HCT116 (cell line): ENCODE results near the gene GLO1. TPM values are rescaled to one million over a fixed set of nuclear protein-coding genes. Genes with fewer than 3 reads are reported as not detected.

Experiments
- ATAC-seq: fragments of 200-7000 bp; cut with Tn5 transposase; 2 replicates; pipeline ENCODE4 v1.9.1; 2020; ENCODE audit warnings: mild to moderate bottlenecking, moderate library complexity
- BruUV-seq: library from RNA; stranded (reverse); fragments of 400-500 nt; replicated peaks from 2 replicates; lab custom pipeline; 2021; lab: Mats Ljungman, UMichigan
- CTCF ChIA-PET: fragments of 300-600 bp; sonication (Branson Sonifier 250); formaldehyde crosslinking; loops from one replicate; lab custom pipeline; 2021; ENCODE audit warnings: antibody characterized with exemption; lab: Charles Lee
- POLR2A ChIA-PET: fragments of 300-600, 350-600 bp; sonication (Branson Sonifier 250); formaldehyde crosslinking; loops from one replicate; lab custom pipeline; 2021; ENCODE audit warnings: antibody characterized with exemption; lab: Charles Lee
- RAD21 ChIA-PET, 2 experiments: fragments of 300-600 bp; sonication (Branson Sonifier 250); formaldehyde crosslinking; loops; one replicate each; lab custom pipeline; 2023; ENCODE audit warnings: low total read pairs in 2 of 2; ENCODE audit not compliant: uncharacterized antibody in 2 of 2, unreplicated experiment in 2 of 2, low non-redundant PET in 1 of 2; lab: Charles Lee
- DNase-seq: peaks from one replicate; pipeline ENCODE4 v3.0.0-alpha.2; 2010; ENCODE audit warnings: low read depth, low spot score
- H2AFZ ChIP-seq: fragments of 200-600 bp; shearing (Covaris generic), sonication (generic); 2 replicates; pipeline ENCODE4 v1.6.1; 2017; ENCODE audit warnings: low read depth, mixed run types, mixed read lengths, antibody characterized with exemption, low read length; ENCODE audit not compliant: poor library complexity, severe bottlenecking
- H3K27ac ChIP-seq: 2 replicates; pipeline ENCODE4 v1.5.1; 2012; ENCODE audit warnings: low read depth, low read length
- H3K27me3 ChIP-seq: fragments of 200-600 bp; sonication (generic); 2 replicates; pipeline ENCODE4 v1.6.1; 2016; ENCODE audit warnings: mixed run types, low read length, mixed read lengths; ENCODE audit not compliant: insufficient read depth
- H3K36me3 ChIP-seq, 2 experiments: fragments of 200-500 bp in 1 of 2; fragments of 200-600 bp in 1 of 2; sonication (Bioruptor generic) in 1 of 2; sonication (generic) in 1 of 2; 2 replicates each; pipeline versions ENCODE4 v1.5.1 to v1.6.1; 2014 to 2016; ENCODE audit warnings: low read length in 2 of 2, inconsistent platforms in 1 of 2, mixed read lengths in 1 of 2, mixed run types in 1 of 2; ENCODE audit not compliant: insufficient read depth in 2 of 2, control insufficient read depth in 1 of 2
- H3K4me1 ChIP-seq, 2 experiments: fragments of 200-600 bp in 1 of 2; sonication (generic) in 1 of 2; 2 replicates each; pipeline versions ENCODE4 v1.5.1 to v1.6.1; 2012 to 2017; ENCODE audit warnings: low read length in 2 of 2, inconsistent platforms in 1 of 2, mild to moderate bottlenecking in 1 of 2, mixed read lengths in 1 of 2, mixed run types in 1 of 2, moderate library complexity in 1 of 2; ENCODE audit not compliant: insufficient read depth in 2 of 2, control insufficient read depth in 1 of 2
- H3K4me2 ChIP-seq: fragments of 200-600 bp; sonication (generic); 2 replicates; pipeline ENCODE4 v1.6.1; 2017; ENCODE audit warnings: mixed run types, low read length, mixed read lengths
- H3K4me3 ChIP-seq, 2 experiments: fragments of 200-600 bp in 1 of 2; sonication (generic) in 1 of 2; replicated peaks in 1 of 2; 2 replicates each; pipeline ENCODE4 v1.5.1; 2011 to 2016; ENCODE audit warnings: low read length in 2 of 2, control low read depth in 1 of 2, low read depth in 1 of 2, mild to moderate bottlenecking in 1 of 2, mixed read lengths in 1 of 2, mixed run types in 1 of 2
- H3K79me2 ChIP-seq: fragments of 200-600 bp; sonication (generic); 2 replicates; pipeline ENCODE4 v1.6.1; 2017; ENCODE audit warnings: mild to moderate bottlenecking, mixed run types, low read length, moderate library complexity, mixed read lengths; ENCODE audit not compliant: insufficient read depth
- H3K9ac ChIP-seq: fragments of 200-600 bp; sonication (generic); 2 replicates; pipeline ENCODE4 v1.6.1; 2016; ENCODE audit warnings: low read length, mixed read lengths
- H3K9me2 ChIP-seq: fragments of 200-600 bp; sonication (generic), shearing (Covaris generic); 2 replicates; pipeline ENCODE4 v1.6.1; 2017; ENCODE audit warnings: mixed run types, mild to moderate bottlenecking, moderate library complexity; ENCODE audit not compliant: insufficient read depth
- H3K9me3 ChIP-seq, 2 experiments: fragments of 200-500 bp in 1 of 2; fragments of 200-600 bp in 1 of 2; sonication (Bioruptor generic) in 1 of 2; sonication (generic) in 1 of 2; 2 replicates each; pipeline ENCODE4 v1.6.1; 2014 to 2017; ENCODE audit warnings: low read length in 2 of 2, mixed read lengths in 2 of 2, inconsistent platforms in 1 of 2, low read depth in 1 of 2, mild to moderate bottlenecking in 1 of 2, mixed run types in 1 of 2, moderate library complexity in 1 of 2; ENCODE audit not compliant: control insufficient read depth in 1 of 2, insufficient read depth in 1 of 2
- H4K20me1 ChIP-seq: fragments of 200-600 bp; sonication (generic), shearing (Covaris generic); 2 replicates; pipeline ENCODE4 v1.6.1; 2017; ENCODE audit warnings: mixed run types, mild to moderate bottlenecking, moderate library complexity; ENCODE audit not compliant: insufficient read depth
- CBX3 ChIP-seq: IDR thresholded peaks from 2 replicates; pipeline ENCODE4 v1.6.1; 2012; ENCODE audit warnings: low read depth
- CEBPB ChIP-seq: IDR thresholded peaks from 2 replicates; pipeline ENCODE4 v1.6.1; 2012; ENCODE audit warnings: low read depth
- EGR1 ChIP-seq: IDR thresholded peaks from 2 replicates; pipeline ENCODE4 v1.6.1; 2012; ENCODE audit warnings: low read depth
- EZH2 ChIP-seq: fragments of 200-600 bp; sonication (generic); IDR thresholded peaks from 2 replicates; pipeline ENCODE4 v1.6.1; 2017; ENCODE audit warnings: antibody characterized with exemption, mixed run types
- EZH2phosphoT487 ChIP-seq: fragments of 200-600 bp; IDR thresholded peaks from 2 replicates; pipeline ENCODE4 v1.6.1; 2018; ENCODE audit warnings: antibody characterized with exemption, borderline replicate concordance
- FOSL1 ChIP-seq: IDR thresholded peaks from 2 replicates; pipeline ENCODE4 v1.6.1; 2012; ENCODE audit warnings: low read depth
- JUND ChIP-seq: IDR thresholded peaks from 2 replicates; pipeline ENCODE4 v1.6.1; 2012
- POLR2AphosphoS5 ChIP-seq: IDR thresholded peaks from 2 replicates; pipeline ENCODE4 v1.6.1; 2011; ENCODE audit warnings: mild to moderate bottlenecking, low read depth, low read length, moderate library complexity
- SP1 ChIP-seq: IDR thresholded peaks from 2 replicates; pipeline ENCODE4 v1.6.1; 2012; ENCODE audit warnings: low read depth
- TCF7L2 ChIP-seq: IDR thresholded peaks from 2 replicates; pipeline ENCODE4 v1.7.0; 2011; ENCODE audit warnings: borderline replicate concordance, inconsistent platforms; ENCODE audit not compliant: insufficient read depth, insufficient read length; ENCODE audit errors: extremely low read depth
- ZFX ChIP-seq: fragments of 450-650 bp; IDR thresholded peaks from 2 replicates; pipeline ENCODE4 v1.6.1; 2017
- ZNF274 ChIP-seq: fragments of 200-500 bp; sonication (Bioruptor generic); IDR thresholded peaks from 2 replicates; pipeline ENCODE4 v1.6.1; 2014; ENCODE audit warnings: mild to moderate bottlenecking, low read depth, low read length, inconsistent platforms
- intact Hi-C: fragments of 100-400 bp; cut with micrococcal nuclease; formaldehyde crosslinking; loops from 2 replicates; pipeline ENCODE4 v1.10.0; 2022
- total RNA-seq: library from RNA; stranded (reverse); gene quantifications from one replicate; pipeline ENCODE4 v1.2.1, GENCODE V29; 2021; ENCODE audit not compliant: unreplicated experiment
- TF ChIP-seq, protein P1 (sequence below): IDR thresholded peaks from 2 replicates; pipeline ENCODE4 v1.6.1; 2012; ENCODE audit warnings: low read depth
- TF ChIP-seq, protein P2 (sequence below): IDR thresholded peaks from 2 replicates; pipeline ENCODE4 v1.6.1; 2011; ENCODE audit warnings: mild to moderate bottlenecking, low read length, moderate library complexity; ENCODE audit not compliant: insufficient replicate concordance; ENCODE audit errors: extremely low read depth
- TF ChIP-seq, protein P3 (sequence below): IDR thresholded peaks from 2 replicates; pipeline ENCODE4 v1.6.1; 2012
- TF ChIP-seq, protein P4 (sequence below): IDR thresholded peaks from 2 replicates; pipeline ENCODE4 v1.6.1; 2012

Gene GLO1
- total RNA-seq, 1 experiment from 2014 or later, result 191 TPM

DNA sequence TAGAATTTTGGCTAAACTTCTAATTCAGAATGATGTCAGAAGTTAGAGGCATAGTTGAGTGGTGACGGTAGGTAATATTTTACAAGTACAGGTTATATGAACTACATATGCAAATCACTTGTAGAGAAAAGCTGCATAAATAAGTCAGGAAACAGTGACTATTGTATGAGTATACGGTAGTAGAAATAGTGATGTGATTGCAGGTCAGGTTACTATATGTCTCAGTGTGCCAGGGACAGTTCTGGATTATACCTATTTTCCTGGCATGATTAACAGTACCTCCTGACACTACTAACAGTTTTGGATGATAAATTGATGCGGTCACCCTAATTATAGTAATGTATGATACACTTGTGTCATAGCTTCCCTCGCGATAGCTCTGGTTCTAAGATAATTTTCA lies 21.4 kb upstream of the GLO1 start:
- Histone ChIP-seq H3K9ac (no peak overlapping the region), H3K36me3 (no peaks in the 10 kb centered on the region), H4K20me1 (no peaks in the 10 kb centered on the region), H3K27ac (no peak overlapping the region), H3K4me3 (no peak overlapping the region), H3K27me3 (no peaks in the 10 kb centered on the region), H3K79me2 (no peaks in the 10 kb centered on the region), H3K4me1 (no peaks in the 10 kb centered on the region), H2AFZ (no peak overlapping the region), H3K9me3 (no peaks in the 10 kb centered on the region), H3K4me2 (no peak overlapping the region), H3K9me2 (no peaks in the 10 kb centered on the region)
- ChIA-PET RAD21 (no interaction called here), POLR2A (no interaction called here), CTCF (no interaction called here)
- DNase-seq (no peak), ATAC-seq (no peak)
- intact Hi-C loops, result no loop called here
- TF ChIP-seq, protein P1, sequence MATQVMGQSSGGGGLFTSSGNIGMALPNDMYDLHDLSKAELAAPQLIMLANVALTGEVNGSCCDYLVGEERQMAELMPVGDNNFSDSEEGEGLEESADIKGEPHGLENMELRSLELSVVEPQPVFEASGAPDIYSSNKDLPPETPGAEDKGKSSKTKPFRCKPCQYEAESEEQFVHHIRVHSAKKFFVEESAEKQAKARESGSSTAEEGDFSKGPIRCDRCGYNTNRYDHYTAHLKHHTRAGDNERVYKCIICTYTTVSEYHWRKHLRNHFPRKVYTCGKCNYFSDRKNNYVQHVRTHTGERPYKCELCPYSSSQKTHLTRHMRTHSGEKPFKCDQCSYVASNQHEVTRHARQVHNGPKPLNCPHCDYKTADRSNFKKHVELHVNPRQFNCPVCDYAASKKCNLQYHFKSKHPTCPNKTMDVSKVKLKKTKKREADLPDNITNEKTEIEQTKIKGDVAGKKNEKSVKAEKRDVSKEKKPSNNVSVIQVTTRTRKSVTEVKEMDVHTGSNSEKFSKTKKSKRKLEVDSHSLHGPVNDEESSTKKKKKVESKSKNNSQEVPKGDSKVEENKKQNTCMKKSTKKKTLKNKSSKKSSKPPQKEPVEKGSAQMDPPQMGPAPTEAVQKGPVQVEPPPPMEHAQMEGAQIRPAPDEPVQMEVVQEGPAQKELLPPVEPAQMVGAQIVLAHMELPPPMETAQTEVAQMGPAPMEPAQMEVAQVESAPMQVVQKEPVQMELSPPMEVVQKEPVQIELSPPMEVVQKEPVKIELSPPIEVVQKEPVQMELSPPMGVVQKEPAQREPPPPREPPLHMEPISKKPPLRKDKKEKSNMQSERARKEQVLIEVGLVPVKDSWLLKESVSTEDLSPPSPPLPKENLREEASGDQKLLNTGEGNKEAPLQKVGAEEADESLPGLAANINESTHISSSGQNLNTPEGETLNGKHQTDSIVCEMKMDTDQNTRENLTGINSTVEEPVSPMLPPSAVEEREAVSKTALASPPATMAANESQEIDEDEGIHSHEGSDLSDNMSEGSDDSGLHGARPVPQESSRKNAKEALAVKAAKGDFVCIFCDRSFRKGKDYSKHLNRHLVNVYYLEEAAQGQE, result no peak
- TF ChIP-seq FOSL1 (no peak), EZH2phosphoT487 (no peak), POLR2AphosphoS5 (no peak), ZNF274 (no peak), TCF7L2 (no peak), EGR1 (no peak), CEBPB (no peak), SP1 (no peak), JUND (no peak), CBX3 (no peak), ZFX (no peak), EZH2 (no peak)
- TF ChIP-seq, protein P2, sequence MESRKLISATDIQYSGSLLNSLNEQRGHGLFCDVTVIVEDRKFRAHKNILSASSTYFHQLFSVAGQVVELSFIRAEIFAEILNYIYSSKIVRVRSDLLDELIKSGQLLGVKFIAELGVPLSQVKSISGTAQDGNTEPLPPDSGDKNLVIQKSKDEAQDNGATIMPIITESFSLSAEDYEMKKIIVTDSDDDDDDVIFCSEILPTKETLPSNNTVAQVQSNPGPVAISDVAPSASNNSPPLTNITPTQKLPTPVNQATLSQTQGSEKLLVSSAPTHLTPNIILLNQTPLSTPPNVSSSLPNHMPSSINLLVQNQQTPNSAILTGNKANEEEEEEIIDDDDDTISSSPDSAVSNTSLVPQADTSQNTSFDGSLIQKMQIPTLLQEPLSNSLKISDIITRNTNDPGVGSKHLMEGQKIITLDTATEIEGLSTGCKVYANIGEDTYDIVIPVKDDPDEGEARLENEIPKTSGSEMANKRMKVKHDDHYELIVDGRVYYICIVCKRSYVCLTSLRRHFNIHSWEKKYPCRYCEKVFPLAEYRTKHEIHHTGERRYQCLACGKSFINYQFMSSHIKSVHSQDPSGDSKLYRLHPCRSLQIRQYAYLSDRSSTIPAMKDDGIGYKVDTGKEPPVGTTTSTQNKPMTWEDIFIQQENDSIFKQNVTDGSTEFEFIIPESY, result no peak
- TF ChIP-seq, protein P3, sequence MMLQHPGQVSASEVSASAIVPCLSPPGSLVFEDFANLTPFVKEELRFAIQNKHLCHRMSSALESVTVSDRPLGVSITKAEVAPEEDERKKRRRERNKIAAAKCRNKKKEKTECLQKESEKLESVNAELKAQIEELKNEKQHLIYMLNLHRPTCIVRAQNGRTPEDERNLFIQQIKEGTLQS, result no peak
- TF ChIP-seq, protein P4, sequence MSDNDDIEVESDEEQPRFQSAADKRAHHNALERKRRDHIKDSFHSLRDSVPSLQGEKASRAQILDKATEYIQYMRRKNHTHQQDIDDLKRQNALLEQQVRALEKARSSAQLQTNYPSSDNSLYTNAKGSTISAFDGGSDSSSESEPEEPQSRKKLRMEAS, result no peak
- no TSS peak for BruUV-seq
